ENCODE data around the gene GABRB2. TPM values are rescaled to one million over a fixed set of nuclear protein-coding genes. Genes with fewer than 3 reads are reported as not detected.

GABRB2 gene
- total RNA-seq, 1 donor from 2014 or later: 0.21 TPM

- peaks cover 6% of the 10 kb centered on the region for H3K9me3 Mint-ChIP-seq
- no peak for DNase-seq (ENCODE audit: low read depth, low spot score)
- H3K27ac Mint-ChIP-seq (ENCODE audit: unreplicated experiment): no peak overlapping the region
- no peak overlapping the region for H3K4me3 Mint-ChIP-seq
- TF ChIP-seq CTCF (conservative IDR thresholded peaks at IDR 0.05): no peak
- no peaks in the 10 kb centered on the region for H3K4me1 Mint-ChIP-seq
- no peaks in the 10 kb centered on the region for H3K27me3 Mint-ChIP-seq (ENCODE audit: low read depth)
- H3K36me3 Mint-ChIP-seq (ENCODE audit: low read depth): no peaks in the 10 kb centered on the region
These were observed 273.1 kb downstream of the GABRB2 start for GRCh38 chr5:161273410-161273809.

- no peak overlapping the region for H3K4me3 Mint-ChIP-seq
- H3K27me3 Mint-ChIP-seq (ENCODE audit: low read depth): no peaks in the 10 kb centered on the region
- no peak for DNase-seq (ENCODE audit: low read depth, low spot score)
- no peak for TF ChIP-seq CTCF (conservative IDR thresholded peaks at IDR 0.05)
- no peaks in the 10 kb centered on the region for H3K4me1 Mint-ChIP-seq
- peaks cover 9% of the 10 kb centered on the region for H3K9me3 Mint-ChIP-seq
- no peak overlapping the region for H3K27ac Mint-ChIP-seq (ENCODE audit: unreplicated experiment)
- H3K36me3 Mint-ChIP-seq (ENCODE audit: low read depth): no peaks in the 10 kb centered on the region
These were observed 274.7 kb downstream of the GABRB2 start for GRCh38 chr5:161271816-161272215.

- no peak overlapping the region for H3K27ac Mint-ChIP-seq (ENCODE audit: unreplicated experiment)
- H3K9me3 Mint-ChIP-seq: peaks cover 13% of the 10 kb centered on the region
- TF ChIP-seq CTCF (conservative IDR thresholded peaks at IDR 0.05): no peak
- H3K27me3 Mint-ChIP-seq (ENCODE audit: low read depth): no peaks in the 10 kb centered on the region
- no peaks in the 10 kb centered on the region for H3K4me1 Mint-ChIP-seq
- H3K4me3 Mint-ChIP-seq: no peak overlapping the region
- no peak for DNase-seq (ENCODE audit: low read depth, low spot score)
- H3K36me3 Mint-ChIP-seq (ENCODE audit: low read depth): no peaks in the 10 kb centered on the region
These were observed 277.4 kb downstream of the GABRB2 start for GRCh38 chr5:161269125-161269524.

GRCh38 chr5:161266954-161267353 lies 279.6 kb downstream of the GABRB2 start:
- Mint-ChIP-seq H3K27me3 (ENCODE audit: low read depth) (no peaks in the 10 kb centered on the region), H3K36me3 (ENCODE audit: low read depth) (no peaks in the 10 kb centered on the region), H3K4me1 (no peaks in the 10 kb centered on the region), H3K27ac (ENCODE audit: unreplicated experiment) (no peak overlapping the region), H3K4me3 (no peak overlapping the region), H3K9me3 (peaks cover 13% of the 10 kb centered on the region)
- TF ChIP-seq CTCF (conservative IDR thresholded peaks at IDR 0.05): no peak
- DNase-seq (ENCODE audit: low read depth, low spot score): no peak

GRCh38 chr5:161265006-161265405 lies 281.5 kb downstream of the GABRB2 start:
- H3K4me1 Mint-ChIP-seq: no peaks in the 10 kb centered on the region
- no peak for TF ChIP-seq CTCF (conservative IDR thresholded peaks at IDR 0.05)
- H3K27ac Mint-ChIP-seq (ENCODE audit: unreplicated experiment): no peak overlapping the region
- H3K4me3 Mint-ChIP-seq: no peak overlapping the region
- DNase-seq (ENCODE audit: low read depth, low spot score): no peak
- no peaks in the 10 kb centered on the region for H3K27me3 Mint-ChIP-seq (ENCODE audit: low read depth)
- no peaks in the 10 kb centered on the region for H3K36me3 Mint-ChIP-seq (ENCODE audit: low read depth)
- peaks cover 11% of the 10 kb centered on the region for H3K9me3 Mint-ChIP-seq

- H3K9me3 Mint-ChIP-seq: peaks cover 6% of the 10 kb centered on the region
- no peak overlapping the region for H3K27ac Mint-ChIP-seq (ENCODE audit: unreplicated experiment)
- no peak overlapping the region for H3K4me3 Mint-ChIP-seq
- no peaks in the 10 kb centered on the region for H3K4me1 Mint-ChIP-seq
- no peak for TF ChIP-seq CTCF (conservative IDR thresholded peaks at IDR 0.05)
- no peaks in the 10 kb centered on the region for H3K27me3 Mint-ChIP-seq (ENCODE audit: low read depth)
- DNase-seq (ENCODE audit: low read depth, low spot score): no peak
- H3K36me3 Mint-ChIP-seq (ENCODE audit: low read depth): no peaks in the 10 kb centered on the region
These were observed 283.3 kb downstream of the GABRB2 start for GRCh38 chr5:161263191-161263590.
